Activated B cell treated with CpG ODN at 0.5 μM for 24 hours (primary cell): ENCODE data around the gene CHDH. TPM values are rescaled to one million over a fixed set of nuclear protein-coding genes. Genes with fewer than 3 reads are reported as not detected.

Experiments
- ATAC-seq: fragments of 200-7000 bp; cut with Tn5 transposase; one replicate; pipeline ENCODE4 v1.10.0; 2021; ENCODE audit warnings: low read depth, mild to moderate bottlenecking, moderate library complexity
- CTCF ChIA-PET: fragments of 350-600 bp; sonication (Branson Sonifier 250); formaldehyde crosslinking; loops from one replicate; lab custom pipeline; 2021; ENCODE audit warnings: antibody characterized with exemption; lab: Charles Lee
- POLR2A ChIA-PET: fragments of 350-600 bp; sonication (Branson Sonifier 250); formaldehyde crosslinking; loops from one replicate; lab custom pipeline; 2021; ENCODE audit warnings: antibody characterized with exemption; lab: Charles Lee
- DNase-seq: peaks from one replicate; pipeline ENCODE4 v3.0.0; 2022
- H3K27ac Mint-ChIP-seq: one replicate; pipeline ENCODE4 v1.8.0; 2020; ENCODE audit warnings: mixed read lengths
- H3K27me3 Mint-ChIP-seq: one replicate; pipeline ENCODE4 v1.8.0; 2021; ENCODE audit warnings: mixed read lengths
- H3K36me3 Mint-ChIP-seq: one replicate; pipeline ENCODE4 v1.8.0; 2021; ENCODE audit warnings: low read depth, mixed read lengths
- H3K4me1 Mint-ChIP-seq: one replicate; pipeline ENCODE4 v1.8.0; 2021; ENCODE audit warnings: mixed read lengths
- H3K4me3 Mint-ChIP-seq: one replicate; pipeline ENCODE4 v1.8.0; 2020; ENCODE audit warnings: mild to moderate bottlenecking, mixed read lengths
- H3K9me3 Mint-ChIP-seq: one replicate; pipeline ENCODE4 v1.8.0; 2020; ENCODE audit warnings: mixed read lengths
- CTCF ChIP-seq: fragments of 200-600 bp; IDR thresholded peaks from one replicate; pipeline ENCODE4 v1.8.0; 2022; ENCODE audit warnings: antibody characterized with exemption, mild to moderate bottlenecking
- intact Hi-C: fragments of 100-400 bp; cut with micrococcal nuclease; formaldehyde crosslinking; loops from one replicate; pipeline ENCODE4 v1.15.1; 2024
- total RNA-seq: library from RNA; stranded (reverse); gene quantifications from 2 replicates; pipeline ENCODE4 v1.2.3, GENCODE V29; 2022

The CHDH gene
- total RNA-seq, 1 donor from 2014 or later: 6.0 TPM

- H3K4me1 Mint-ChIP-seq: no peaks in the 10 kb centered on the region
- H3K36me3 Mint-ChIP-seq: no peaks in the 10 kb centered on the region
- intact Hi-C loops: no loop called here
- ATAC-seq (no peak), DNase-seq (no peak)
- no peak overlapping the region for H3K4me3 Mint-ChIP-seq
- H3K27ac Mint-ChIP-seq: no peak overlapping the region
- POLR2A ChIA-PET: no interaction called here
- H3K9me3 Mint-ChIP-seq: no peaks in the 10 kb centered on the region
- H3K27me3 Mint-ChIP-seq: no peaks in the 10 kb centered on the region
- no peak for TF ChIP-seq CTCF
- CTCF ChIA-PET: no interaction called here
Observed at GRCh38 chr3:53833053-53833645, 13.1 kb downstream of the CHDH start.

GRCh38 chr3:53830944-53831343 is 15.3 kb downstream of the CHDH start:
- POLR2A ChIA-PET: no interaction called here
- ATAC-seq (no peak), DNase-seq (no peak)
- Mint-ChIP-seq H3K27me3 (no peaks in the 10 kb centered on the region), H3K4me1 (no peaks in the 10 kb centered on the region), H3K36me3 (no peaks in the 10 kb centered on the region), H3K27ac (no peak overlapping the region), H3K9me3 (no peaks in the 10 kb centered on the region), H3K4me3 (no peak overlapping the region)
- CTCF ChIA-PET: no interaction called here
- TF ChIP-seq CTCF: no peak
- intact Hi-C loops: no loop called here

GRCh38 chr3:53829605-53830004 is 16.6 kb downstream of the CHDH start:
- no peaks in the 10 kb centered on the region for H3K9me3 Mint-ChIP-seq
- H3K4me3 Mint-ChIP-seq: no peak overlapping the region
- DNase-seq: no peak
- no peaks in the 10 kb centered on the region for H3K36me3 Mint-ChIP-seq
- TF ChIP-seq CTCF: no peak
- intact Hi-C loops: no loop called here
- ChIA-PET CTCF (no interaction called here), POLR2A (no interaction called here)
- H3K4me1 Mint-ChIP-seq: no peaks in the 10 kb centered on the region
- no peak for ATAC-seq
- H3K27me3 Mint-ChIP-seq: no peaks in the 10 kb centered on the region
- no peak overlapping the region for H3K27ac Mint-ChIP-seq

GRCh38 chr3:53828581-53828980 is 17.6 kb downstream of the CHDH start:
- Mint-ChIP-seq H3K4me1 (no peaks in the 10 kb centered on the region), H3K4me3 (no peak overlapping the region), H3K27me3 (no peaks in the 10 kb centered on the region), H3K9me3 (no peaks in the 10 kb centered on the region), H3K36me3 (no peaks in the 10 kb centered on the region), H3K27ac (no peak overlapping the region)
- no peak for ATAC-seq
- intact Hi-C loops: no loop called here
- POLR2A ChIA-PET: no interaction called here
- DNase-seq: no peak
- no peak for TF ChIP-seq CTCF
- CTCF ChIA-PET: no interaction called here

GRCh38 chr3:53826048-53826447 is 20.2 kb downstream of the CHDH start:
- POLR2A ChIA-PET: no interaction called here
- ATAC-seq: no peak
- Mint-ChIP-seq H3K4me1 (no peaks in the 10 kb centered on the region), H3K36me3 (no peaks in the 10 kb centered on the region), H3K27me3 (no peaks in the 10 kb centered on the region), H3K27ac (no peak overlapping the region), H3K9me3 (no peaks in the 10 kb centered on the region), H3K4me3 (no peak overlapping the region)
- TF ChIP-seq CTCF: no peak
- no peak for DNase-seq
- CTCF ChIA-PET: no interaction called here
- intact Hi-C loops: no loop called here
